Sigmoid colon (tissue), 4 donors: ENCODE results near the gene CELF3.

ENCODE experiments used
- EP300 ChIP-seq, 4 donors: sonication (generic); formaldehyde crosslinking; IDR thresholded peaks; one replicate each; pipeline ENCODE4 v1.6.1; 2017; ENCODE audit warnings: antibody characterized with exemption in 4 of 4
- POLR2A ChIP-seq, 2 donors: fragments of 450-650 bp; IDR thresholded peaks; one replicate each; pipeline ENCODE4 v1.6.1; 2016; ENCODE audit warnings: antibody characterized with exemption in 2 of 2, mild to moderate bottlenecking in 2 of 2, moderate library complexity in 2 of 2
- POLR2AphosphoS5 ChIP-seq, 4 donors: sonication (generic); formaldehyde crosslinking; IDR thresholded peaks; one replicate each; pipeline ENCODE4 v1.6.1; 2017; ENCODE audit warnings: antibody characterized with exemption in 4 of 4
- TF ChIP-seq, protein P1 (sequence below), 4 experiments: fragments of 450-650 bp in 3 of 4; fragments of 200-600 bp in 1 of 4; IDR thresholded peaks; one replicate each; pipeline ENCODE4 v1.5.1; 2016 to 2019; ENCODE audit warnings: antibody characterized with exemption in 4 of 4, mild to moderate bottlenecking in 3 of 4, moderate library complexity in 2 of 4

DNA sequence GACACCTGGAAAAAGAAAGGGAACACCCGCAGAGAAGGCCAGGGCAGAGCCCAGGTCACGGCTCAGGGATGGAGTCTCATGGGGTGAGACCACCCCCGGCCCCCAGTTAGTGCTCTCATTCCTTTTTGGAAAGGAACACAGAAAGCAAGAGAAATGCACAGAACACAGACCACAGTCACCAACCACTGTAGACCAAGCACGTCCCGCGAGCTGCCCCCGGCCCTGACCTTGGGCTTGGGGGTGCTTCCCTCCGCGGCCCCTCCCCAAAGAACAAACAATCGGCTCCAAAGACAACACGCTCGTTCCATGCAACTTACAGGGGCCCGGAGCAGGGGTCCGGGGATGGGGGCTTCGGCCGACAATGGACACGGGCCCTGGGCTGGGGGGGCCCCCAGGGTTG lies 12.8 kb downstream of the CELF3 start:
- TF ChIP-seq, protein P1, sequence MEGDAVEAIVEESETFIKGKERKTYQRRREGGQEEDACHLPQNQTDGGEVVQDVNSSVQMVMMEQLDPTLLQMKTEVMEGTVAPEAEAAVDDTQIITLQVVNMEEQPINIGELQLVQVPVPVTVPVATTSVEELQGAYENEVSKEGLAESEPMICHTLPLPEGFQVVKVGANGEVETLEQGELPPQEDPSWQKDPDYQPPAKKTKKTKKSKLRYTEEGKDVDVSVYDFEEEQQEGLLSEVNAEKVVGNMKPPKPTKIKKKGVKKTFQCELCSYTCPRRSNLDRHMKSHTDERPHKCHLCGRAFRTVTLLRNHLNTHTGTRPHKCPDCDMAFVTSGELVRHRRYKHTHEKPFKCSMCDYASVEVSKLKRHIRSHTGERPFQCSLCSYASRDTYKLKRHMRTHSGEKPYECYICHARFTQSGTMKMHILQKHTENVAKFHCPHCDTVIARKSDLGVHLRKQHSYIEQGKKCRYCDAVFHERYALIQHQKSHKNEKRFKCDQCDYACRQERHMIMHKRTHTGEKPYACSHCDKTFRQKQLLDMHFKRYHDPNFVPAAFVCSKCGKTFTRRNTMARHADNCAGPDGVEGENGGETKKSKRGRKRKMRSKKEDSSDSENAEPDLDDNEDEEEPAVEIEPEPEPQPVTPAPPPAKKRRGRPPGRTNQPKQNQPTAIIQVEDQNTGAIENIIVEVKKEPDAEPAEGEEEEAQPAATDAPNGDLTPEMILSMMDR (IDR thresholded peaks at IDR 0.05) = no peak
- no peak for TF ChIP-seq POLR2A (IDR thresholded peaks at IDR 0.05)
- no peak for TF ChIP-seq EP300 (IDR thresholded peaks at IDR 0.05)
- TF ChIP-seq POLR2AphosphoS5 (IDR thresholded peaks at IDR 0.05) = no peak
